WERI-Rb-1 (cell line): ENCODE measurements around the gene GSTP1.
A peak's percentile ranks its signal among the peaks of the same experiment; 100 is the strongest.

ENCODE experiments used
- DNase-seq: peaks from one replicate; pipeline ENCODE4 v3.0.0-alpha.2; 2020
- H3K27ac ChIP-seq: fragments of 250-450 bp; sonication (Bioruptor Pico); 2 replicates; pipeline ENCODE4 v1.5.1; 2020; ENCODE audit warnings: mild to moderate bottlenecking, moderate library complexity
- H3K27me3 ChIP-seq: fragments of 250-450 bp; sonication (Bioruptor Pico); 2 replicates; pipeline ENCODE4 v1.5.1; 2021; ENCODE audit warnings: mild to moderate bottlenecking, low read depth, moderate library complexity; ENCODE audit not compliant: insufficient read depth, severe bottlenecking
- H3K36me3 ChIP-seq: fragments of 250-450 bp; sonication (Bioruptor Pico); 2 replicates; pipeline ENCODE4 v1.5.1; 2020; ENCODE audit warnings: mild to moderate bottlenecking, moderate library complexity
- H3K4me3 ChIP-seq: 2 replicates; pipeline ENCODE4 v1.5.1; 2011; ENCODE audit warnings: low read depth, mild to moderate bottlenecking, control low read depth, low read length
- H3K9me3 ChIP-seq: fragments of 250-450 bp; sonication (Bioruptor Pico); 2 replicates; pipeline ENCODE4 v1.5.1; 2021; ENCODE audit warnings: mild to moderate bottlenecking, moderate library complexity; ENCODE audit not compliant: severe bottlenecking
- TF ChIP-seq, protein P1 (sequence below): IDR thresholded peaks from 2 replicates; pipeline ENCODE4 v1.5.1; 2011; ENCODE audit warnings: low read depth, mild to moderate bottlenecking, control low read depth, inconsistent platforms, low read length

The GSTP1 gene

DNA sequence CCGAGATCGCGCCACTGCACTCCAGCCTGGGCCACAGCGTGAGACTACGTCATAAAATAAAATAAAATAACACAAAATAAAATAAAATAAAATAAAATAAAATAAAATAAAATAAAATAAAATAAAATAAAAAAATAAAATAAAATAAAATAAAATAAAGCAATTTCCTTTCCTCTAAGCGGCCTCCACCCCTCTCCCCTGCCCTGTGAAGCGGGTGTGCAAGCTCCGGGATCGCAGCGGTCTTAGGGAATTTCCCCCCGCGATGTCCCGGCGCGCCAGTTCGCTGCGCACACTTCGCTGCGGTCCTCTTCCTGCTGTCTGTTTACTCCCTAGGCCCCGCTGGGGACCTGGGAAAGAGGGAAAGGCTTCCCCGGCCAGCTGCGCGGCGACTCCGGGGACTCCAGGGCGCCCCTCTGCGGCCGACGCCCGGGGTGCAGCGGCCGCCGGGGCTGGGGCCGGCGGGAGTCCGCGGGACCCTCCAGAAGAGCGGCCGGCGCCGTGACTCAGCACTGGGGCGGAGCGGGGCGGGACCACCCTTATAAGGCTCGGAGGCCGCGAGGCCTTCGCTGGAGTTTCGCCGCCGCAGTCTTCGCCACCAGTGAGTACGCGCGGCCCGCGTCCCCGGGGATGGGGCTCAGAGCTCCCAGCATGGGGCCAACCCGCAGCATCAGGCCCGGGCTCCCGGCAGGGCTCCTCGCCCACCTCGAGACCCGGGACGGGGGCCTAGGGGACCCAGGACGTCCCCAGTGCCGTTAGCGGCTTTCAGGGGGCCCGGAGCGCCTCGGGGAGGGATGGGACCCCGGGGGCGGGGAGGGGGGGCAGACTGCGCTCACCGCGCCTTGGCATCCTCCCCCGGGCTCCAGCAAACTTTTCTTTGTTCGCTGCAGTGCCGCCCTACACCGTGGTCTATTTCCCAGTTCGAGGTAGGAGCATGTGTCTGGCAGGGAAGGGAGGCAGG, at the start of gene GSTP1:
Gene GSTP1 (plus strand): TSS at position 566 of the 958 bp plus-strand sequence. CDS start 32 bp downstream, at position 598.
- peak within 1 kb of the TSS; percentile 33 for H3K4me3 ChIP-seq
- no peaks in the 10 kb centered on the region for H3K27me3 ChIP-seq
- no peaks in the 10 kb centered on the region for H3K36me3 ChIP-seq
- no peaks in the 10 kb centered on the region for H3K9me3 ChIP-seq
- H3K27ac ChIP-seq: peak within 1 kb of the TSS; percentile 67
- peak; percentile 69 for DNase-seq
- TF ChIP-seq, protein P1, sequence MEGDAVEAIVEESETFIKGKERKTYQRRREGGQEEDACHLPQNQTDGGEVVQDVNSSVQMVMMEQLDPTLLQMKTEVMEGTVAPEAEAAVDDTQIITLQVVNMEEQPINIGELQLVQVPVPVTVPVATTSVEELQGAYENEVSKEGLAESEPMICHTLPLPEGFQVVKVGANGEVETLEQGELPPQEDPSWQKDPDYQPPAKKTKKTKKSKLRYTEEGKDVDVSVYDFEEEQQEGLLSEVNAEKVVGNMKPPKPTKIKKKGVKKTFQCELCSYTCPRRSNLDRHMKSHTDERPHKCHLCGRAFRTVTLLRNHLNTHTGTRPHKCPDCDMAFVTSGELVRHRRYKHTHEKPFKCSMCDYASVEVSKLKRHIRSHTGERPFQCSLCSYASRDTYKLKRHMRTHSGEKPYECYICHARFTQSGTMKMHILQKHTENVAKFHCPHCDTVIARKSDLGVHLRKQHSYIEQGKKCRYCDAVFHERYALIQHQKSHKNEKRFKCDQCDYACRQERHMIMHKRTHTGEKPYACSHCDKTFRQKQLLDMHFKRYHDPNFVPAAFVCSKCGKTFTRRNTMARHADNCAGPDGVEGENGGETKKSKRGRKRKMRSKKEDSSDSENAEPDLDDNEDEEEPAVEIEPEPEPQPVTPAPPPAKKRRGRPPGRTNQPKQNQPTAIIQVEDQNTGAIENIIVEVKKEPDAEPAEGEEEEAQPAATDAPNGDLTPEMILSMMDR: peak; percentile 40; the same call in 1 of the 2 replicates

- TF ChIP-seq, protein P1: no peak
- Histone ChIP-seq H3K36me3 (no peaks in the 10 kb centered on the region), H3K9me3 (peaks cover 24% of the 10 kb centered on the region), H3K27me3 (no peaks in the 10 kb centered on the region), H3K4me3 (no peak overlapping the region), H3K27ac (no peak overlapping the region)
- no peak for DNase-seq
Observed at GRCh38 chr11:67534070-67534679, 49.4 kb upstream of the GSTP1 start.

DNA sequence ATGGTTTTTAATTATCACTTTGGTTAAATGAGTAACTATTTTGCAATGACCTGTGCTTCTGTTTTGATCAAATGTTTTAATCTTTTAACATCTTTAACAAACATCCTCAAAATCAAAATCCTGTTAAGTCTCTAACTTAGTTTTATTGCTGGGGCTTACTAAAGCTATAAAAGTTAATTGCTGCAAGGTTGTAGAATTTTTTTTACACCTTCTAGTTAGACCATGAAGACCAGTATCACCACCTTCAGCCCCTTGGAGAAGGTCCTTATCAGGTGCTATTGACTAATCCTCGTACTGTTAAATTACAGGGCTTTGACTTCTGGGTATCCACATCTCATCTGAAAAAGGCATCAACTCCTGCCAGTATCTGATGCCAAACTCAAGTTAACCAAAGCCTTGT, 48.1 kb upstream of the GSTP1 start:
- Histone ChIP-seq H3K27me3 (no peaks in the 10 kb centered on the region), H3K36me3 (no peaks in the 10 kb centered on the region), H3K4me3 (no peak overlapping the region), H3K9me3 (peaks cover 24% of the 10 kb centered on the region), H3K27ac (no peak overlapping the region)
- DNase-seq: no peak
- TF ChIP-seq, protein P1: no peak

DNA sequence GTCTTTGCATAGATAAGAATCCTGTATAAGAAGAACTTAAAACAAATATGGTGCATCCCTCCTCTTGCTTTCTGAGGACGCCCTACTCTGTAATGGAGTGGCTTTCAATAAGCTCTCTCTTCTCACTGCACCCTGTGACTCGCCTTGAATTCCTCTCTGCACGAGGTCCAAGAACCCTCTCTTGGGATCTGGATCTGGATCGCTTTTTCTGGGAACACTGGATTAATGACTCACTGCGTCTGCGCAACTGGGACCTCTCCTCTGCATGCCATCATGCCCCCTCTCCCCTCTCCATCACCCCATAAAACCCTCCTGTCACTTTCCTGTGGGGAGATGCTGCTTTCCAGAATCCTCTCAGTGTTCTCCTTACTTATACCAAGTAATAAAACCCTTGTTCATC, 45.3 kb upstream of the GSTP1 start:
- Histone ChIP-seq H3K4me3 (no peak overlapping the region), H3K27me3 (no peaks in the 10 kb centered on the region), H3K9me3 (peaks cover 18% of the 10 kb centered on the region), H3K36me3 (no peaks in the 10 kb centered on the region), H3K27ac (no peak overlapping the region)
- DNase-seq: no peak
- TF ChIP-seq, protein P1: no peak

GRCh38 chr11:67538823-67539505, 44.6 kb upstream of the GSTP1 start:
- TF ChIP-seq, protein P1: no peak
- Histone ChIP-seq H3K9me3 (peaks cover 11% of the 10 kb centered on the region), H3K27ac (no peak overlapping the region), H3K36me3 (no peaks in the 10 kb centered on the region), H3K27me3 (no peaks in the 10 kb centered on the region), H3K4me3 (no peak overlapping the region)
- DNase-seq: no peak
